Neuron (in vitro differentiated cells): ENCODE results near the gene ABCF1.

Experiments used
- H2AFZ ChIP-seq: one replicate; pipeline ENCODE4 v1.6.1; 2013; ENCODE audit warnings: low read depth, mild to moderate bottlenecking, inconsistent platforms, low read length, moderate library complexity
- H3K27me3 ChIP-seq: one replicate; pipeline ENCODE4 v1.6.1; 2013; ENCODE audit warnings: low read length; ENCODE audit not compliant: insufficient read depth
- H3K36me3 ChIP-seq: one replicate; pipeline ENCODE4 v1.6.1; 2013; ENCODE audit warnings: low read length; ENCODE audit not compliant: insufficient read depth
- H3K4me1 ChIP-seq: one replicate; pipeline ENCODE4 v1.6.1; 2013; ENCODE audit warnings: low read length; ENCODE audit not compliant: insufficient read depth
- H3K4me3 ChIP-seq: 2 replicates; pipeline ENCODE4 v1.5.1; 2013; ENCODE audit warnings: mild to moderate bottlenecking, low read length, moderate library complexity
- H3K9me3 ChIP-seq: one replicate; pipeline ENCODE4 v1.6.1; 2013; ENCODE audit warnings: low read length

Gene ABCF1

DNA sequence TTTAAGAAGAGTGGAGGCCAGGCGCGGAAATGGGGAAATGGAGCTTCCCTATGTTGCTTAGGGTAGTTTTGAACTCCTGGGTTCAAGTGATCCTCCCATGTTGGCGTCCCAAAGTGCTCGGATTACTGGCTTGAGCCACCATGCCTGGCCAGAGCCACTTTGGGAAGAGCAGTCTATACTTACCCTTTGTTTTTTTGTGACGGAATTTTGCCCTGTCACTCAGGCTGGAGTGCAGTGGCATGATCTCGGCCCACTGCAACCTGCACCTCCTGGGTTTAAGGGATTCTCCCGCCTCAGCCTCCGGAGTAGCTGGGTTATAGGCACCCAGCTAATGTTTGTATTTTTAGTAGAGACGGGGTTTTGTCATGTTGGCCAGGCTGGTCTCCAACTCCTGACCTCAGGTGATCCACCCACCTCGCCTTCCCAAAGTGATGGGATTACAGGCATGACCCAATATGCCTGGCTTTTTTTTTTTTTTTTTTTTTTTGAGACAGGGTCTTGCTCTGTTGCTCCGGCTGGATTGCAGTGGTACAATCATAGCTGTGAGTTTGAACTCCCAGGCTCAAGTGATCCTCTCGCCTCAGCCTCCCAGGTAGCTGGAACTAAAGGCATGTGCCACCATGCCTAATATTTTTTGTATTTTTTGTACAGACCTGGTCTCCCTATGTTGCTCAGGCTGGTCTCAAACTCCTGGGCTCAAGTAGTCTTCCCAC, 27.8 kb downstream of the ABCF1 start:
- H3K36me3 ChIP-seq = peaks cover 49% of the 10 kb centered on the region
- H3K9me3 ChIP-seq = no peaks in the 10 kb centered on the region
- H3K4me3 ChIP-seq = no peak overlapping the region
- H2AFZ ChIP-seq = no peak overlapping the region
- H3K27me3 ChIP-seq = no peaks in the 10 kb centered on the region
- H3K4me1 ChIP-seq = no peaks in the 10 kb centered on the region

DNA sequence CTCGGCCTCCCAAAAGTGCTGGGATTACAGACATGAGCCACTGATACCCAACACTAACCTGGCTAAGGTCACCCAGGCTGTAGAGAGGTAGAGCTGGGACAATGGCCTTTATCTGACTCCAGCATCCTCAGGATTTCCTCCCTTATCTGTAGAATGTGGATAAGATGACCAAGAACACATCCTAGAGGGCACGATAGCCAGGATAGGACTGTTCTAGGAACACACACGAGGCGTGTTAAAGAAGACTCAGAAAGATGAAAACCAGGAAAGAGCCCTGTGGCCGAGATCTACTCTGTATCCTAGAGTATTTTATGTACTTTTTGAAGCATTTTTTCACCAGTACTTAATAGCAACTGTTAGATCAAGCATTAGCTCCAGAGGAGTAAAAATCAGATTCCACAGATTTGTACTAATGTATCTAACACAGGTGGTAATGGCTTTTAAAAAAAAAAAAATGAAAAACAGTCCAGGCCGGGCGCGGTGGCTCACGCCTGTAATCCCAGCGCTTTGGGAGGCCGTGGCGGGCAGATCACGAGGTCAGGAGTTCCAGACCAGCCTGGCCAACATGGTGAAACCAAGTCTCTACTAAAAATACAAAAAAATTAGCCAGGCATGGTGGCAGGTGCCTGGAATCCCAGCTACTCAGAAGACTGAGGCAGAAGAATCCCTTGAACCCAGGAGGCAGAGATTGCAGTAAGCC, 28.5 kb downstream of the ABCF1 start:
- no peaks in the 10 kb centered on the region for H3K9me3 ChIP-seq
- H3K4me3 ChIP-seq = no peak overlapping the region
- H2AFZ ChIP-seq = no peak overlapping the region
- no peaks in the 10 kb centered on the region for H3K27me3 ChIP-seq
- H3K4me1 ChIP-seq = no peaks in the 10 kb centered on the region
- peaks cover 51% of the 10 kb centered on the region for H3K36me3 ChIP-seq

DNA sequence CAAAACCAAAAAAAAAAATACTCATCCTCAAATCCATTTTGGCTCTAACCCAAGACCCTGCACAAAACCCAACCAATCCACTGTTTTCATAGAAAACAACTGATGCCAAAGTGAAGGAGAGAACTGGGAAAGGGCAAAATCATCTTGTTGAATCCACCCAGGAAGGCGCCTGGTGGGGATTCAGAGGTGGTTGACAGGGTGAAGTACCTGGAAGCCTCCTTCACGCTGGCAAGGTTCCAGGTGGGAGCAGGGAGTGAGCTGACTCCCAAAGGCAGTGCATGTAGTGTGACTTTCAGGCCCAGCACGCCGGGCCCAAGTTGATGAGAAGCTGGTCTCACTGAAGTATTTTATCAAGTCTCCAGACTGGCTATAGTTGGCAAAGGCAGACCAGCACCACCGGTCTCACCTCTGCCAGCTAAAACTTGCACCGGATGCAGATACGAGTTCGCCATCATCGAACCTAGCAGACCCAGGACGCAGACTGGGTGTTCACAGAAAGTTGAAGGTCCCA, 29.3 kb downstream of the ABCF1 start:
- H3K4me1 ChIP-seq = no peaks in the 10 kb centered on the region
- peaks cover 53% of the 10 kb centered on the region for H3K36me3 ChIP-seq
- H3K4me3 ChIP-seq = no peak overlapping the region
- no peaks in the 10 kb centered on the region for H3K9me3 ChIP-seq
- no peak overlapping the region for H2AFZ ChIP-seq
- no peaks in the 10 kb centered on the region for H3K27me3 ChIP-seq

- no peak overlapping the region for H2AFZ ChIP-seq
- H3K4me1 ChIP-seq = no peaks in the 10 kb centered on the region
- H3K4me3 ChIP-seq = no peak overlapping the region
- H3K36me3 ChIP-seq = peaks cover 61% of the 10 kb centered on the region
- no peaks in the 10 kb centered on the region for H3K27me3 ChIP-seq
- no peaks in the 10 kb centered on the region for H3K9me3 ChIP-seq
These were observed 30.2 kb downstream of the ABCF1 start for GRCh38 chr6:30601436-30601814.

GRCh38 chr6:30601815-30602641, 30.8 kb downstream of the ABCF1 start:
- Histone ChIP-seq H2AFZ (no peak overlapping the region), H3K4me3 (no peak overlapping the region), H3K9me3 (no peaks in the 10 kb centered on the region), H3K27me3 (no peaks in the 10 kb centered on the region), H3K4me1 (no peaks in the 10 kb centered on the region), H3K36me3 (peaks cover 67% of the 10 kb centered on the region)

GRCh38 chr6:30603961-30604360, 32.7 kb downstream of the ABCF1 start:
- no peaks in the 10 kb centered on the region for H3K27me3 ChIP-seq
- peaks cover 85% of the 10 kb centered on the region for H3K36me3 ChIP-seq
- no peaks in the 10 kb centered on the region for H3K4me1 ChIP-seq
- no peak overlapping the region for H3K4me3 ChIP-seq
- no peak overlapping the region for H2AFZ ChIP-seq
- no peaks in the 10 kb centered on the region for H3K9me3 ChIP-seq

GRCh38 chr6:30610065-30610464, 38.8 kb downstream of the ABCF1 start:
- Histone ChIP-seq H2AFZ (no peak overlapping the region), H3K36me3 (peaks cover 66% of the 10 kb centered on the region), H3K27me3 (no peaks in the 10 kb centered on the region), H3K9me3 (no peaks in the 10 kb centered on the region), H3K4me1 (peaks cover 15% of the 10 kb centered on the region), H3K4me3 (no peak overlapping the region)

DNA sequence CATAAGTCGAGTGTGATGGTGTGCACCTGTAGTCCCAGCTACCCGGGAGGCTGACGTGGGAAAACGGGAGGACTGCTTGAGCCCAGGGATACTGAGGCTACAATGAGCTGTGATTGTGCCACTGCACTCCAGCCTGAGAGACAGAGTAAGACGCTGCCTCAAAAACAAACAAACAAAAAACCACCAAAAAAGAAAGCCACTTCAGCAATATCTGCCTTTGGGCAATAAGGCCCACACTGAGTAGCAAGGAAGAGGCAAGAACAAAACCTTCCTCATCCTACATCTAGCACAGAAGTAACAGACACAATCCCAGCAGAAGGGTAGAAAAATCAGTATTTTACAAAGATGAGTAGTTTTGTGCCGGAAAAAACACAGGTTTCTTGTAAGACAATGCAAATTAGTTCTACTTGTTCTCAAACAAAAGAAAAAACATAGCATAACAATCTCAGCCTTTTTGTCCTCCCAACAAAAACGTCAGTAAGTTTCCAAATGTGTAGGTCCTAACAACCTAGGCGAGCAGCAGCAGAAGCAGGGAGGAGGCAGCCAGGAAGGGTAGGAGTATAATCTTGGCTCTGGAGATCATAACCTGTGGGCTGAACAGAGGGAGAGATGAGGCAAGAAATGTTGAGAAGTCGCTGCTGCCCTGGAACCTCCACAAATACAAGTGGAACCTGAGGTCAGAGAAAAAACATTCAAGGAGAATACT, 40.1 kb downstream of the ABCF1 start:
- H3K9me3 ChIP-seq = no peaks in the 10 kb centered on the region
- peaks cover 22% of the 10 kb centered on the region for H3K4me1 ChIP-seq
- no peak overlapping the region for H2AFZ ChIP-seq
- H3K27me3 ChIP-seq = no peaks in the 10 kb centered on the region
- peaks cover 61% of the 10 kb centered on the region for H3K36me3 ChIP-seq
- H3K4me3 ChIP-seq = no peak overlapping the region

GRCh38 chr6:30611856-30612194, 40.6 kb downstream of the ABCF1 start:
- Histone ChIP-seq H3K9me3 (no peaks in the 10 kb centered on the region), H2AFZ (no peak overlapping the region), H3K4me1 (peaks cover 22% of the 10 kb centered on the region), H3K4me3 (no peak overlapping the region), H3K27me3 (no peaks in the 10 kb centered on the region), H3K36me3 (peaks cover 61% of the 10 kb centered on the region)

DNA sequence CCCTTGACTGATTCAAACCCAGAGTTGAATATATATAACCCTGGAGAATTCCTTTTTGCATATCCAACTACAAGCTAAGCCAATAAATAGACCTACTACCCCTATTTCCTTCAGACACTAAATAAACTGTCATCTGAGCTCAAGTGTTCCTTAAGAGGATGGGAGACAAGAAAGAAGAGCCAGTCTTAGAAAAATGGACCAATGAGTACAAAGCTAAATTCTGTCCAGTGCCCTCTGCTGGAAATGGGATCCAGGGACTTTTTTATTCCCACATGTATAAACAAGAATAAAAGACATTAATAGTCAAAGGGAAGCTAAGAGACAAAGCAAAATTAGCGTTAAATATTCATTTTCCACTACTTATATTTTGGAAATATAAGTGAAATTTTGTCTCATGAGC, 41.0 kb downstream of the ABCF1 start:
- Histone ChIP-seq H2AFZ (no peak overlapping the region), H3K36me3 (peaks cover 58% of the 10 kb centered on the region), H3K27me3 (no peaks in the 10 kb centered on the region), H3K9me3 (no peaks in the 10 kb centered on the region), H3K4me3 (no peak overlapping the region), H3K4me1 (peaks cover 22% of the 10 kb centered on the region)

DNA sequence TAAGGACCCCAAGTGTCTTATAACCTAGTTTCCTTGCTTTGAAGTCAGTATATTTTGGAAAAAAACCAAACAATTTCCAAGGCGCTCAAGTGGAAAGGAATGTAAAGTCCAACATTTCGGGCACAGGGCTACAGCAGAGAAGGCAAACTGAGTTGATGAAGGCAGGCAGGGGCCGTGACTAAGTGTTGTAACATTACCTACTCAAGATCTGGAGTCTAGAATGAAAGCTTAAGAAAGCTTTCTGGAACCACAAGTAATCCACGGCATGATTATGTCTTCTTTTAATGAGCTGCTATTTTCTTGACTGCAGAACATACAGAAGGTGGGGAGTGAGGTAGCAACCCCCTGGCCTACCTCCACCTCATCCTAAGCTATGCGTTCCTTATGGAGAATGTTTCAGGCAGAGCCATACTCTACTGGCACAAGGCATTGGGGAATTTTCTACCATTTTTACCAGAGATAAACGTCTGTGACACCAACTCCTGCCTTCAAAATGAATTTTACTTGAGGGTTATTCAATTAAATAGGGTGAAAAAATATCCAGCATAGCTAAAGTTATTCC, 41.5 kb downstream of the ABCF1 start:
- H3K9me3 ChIP-seq = no peaks in the 10 kb centered on the region
- peaks cover 53% of the 10 kb centered on the region for H3K36me3 ChIP-seq
- no peaks in the 10 kb centered on the region for H3K27me3 ChIP-seq
- no peak overlapping the region for H3K4me3 ChIP-seq
- H3K4me1 ChIP-seq = peaks cover 22% of the 10 kb centered on the region
- no peak overlapping the region for H2AFZ ChIP-seq

DNA sequence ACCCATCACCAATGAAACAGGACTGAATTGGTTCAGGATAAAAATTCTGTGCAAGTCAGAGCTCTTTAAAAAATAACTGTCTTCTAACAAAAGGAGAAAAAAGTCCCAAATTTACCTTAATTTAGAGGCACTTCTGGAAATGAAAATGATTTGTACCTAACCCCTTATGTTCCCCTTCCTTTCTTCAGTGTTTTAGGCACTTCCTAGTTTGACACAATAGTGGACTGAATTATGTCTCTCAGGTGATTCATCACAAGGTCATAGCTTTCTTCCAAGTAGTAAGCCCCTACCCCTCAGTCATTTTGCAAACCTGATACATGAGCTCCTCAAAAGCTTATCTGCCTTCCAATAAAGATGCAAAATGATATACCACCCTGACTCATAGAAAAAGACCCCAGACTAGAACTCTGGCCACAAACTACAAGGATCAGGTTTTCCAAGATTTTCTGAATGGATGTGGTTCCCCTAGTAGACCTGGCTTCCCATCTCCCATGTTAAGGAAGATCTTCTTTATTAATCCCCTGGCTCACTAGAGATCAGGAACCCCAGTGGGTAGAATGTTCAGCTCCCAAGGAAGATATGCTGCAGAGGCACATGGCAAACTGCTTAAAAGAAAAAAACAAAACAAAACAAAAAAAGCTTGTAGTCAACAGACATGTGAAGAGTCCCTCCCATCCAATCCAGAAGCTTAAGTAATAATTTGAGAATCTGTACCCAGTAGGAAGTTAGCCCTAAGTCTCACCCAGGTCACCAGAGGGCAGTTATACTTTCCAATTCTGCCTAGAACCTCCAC, 42.2 kb downstream of the ABCF1 start:
- H3K36me3 ChIP-seq = peaks cover 46% of the 10 kb centered on the region
- no peaks in the 10 kb centered on the region for H3K9me3 ChIP-seq
- no peak overlapping the region for H2AFZ ChIP-seq
- no peaks in the 10 kb centered on the region for H3K27me3 ChIP-seq
- no peak overlapping the region for H3K4me3 ChIP-seq
- peaks cover 24% of the 10 kb centered on the region for H3K4me1 ChIP-seq
